Common myeloid progenitor, CD34-positive (primary cell): ENCODE data around the gene ATG5.

ENCODE experiments used
- CTCF ChIA-PET: fragments of 350-600 bp; sonication (Branson Sonifier 250); formaldehyde crosslinking; loops from one replicate; lab custom pipeline; 2021; ENCODE audit warnings: antibody characterized with exemption; lab: Charles Lee
- POLR2A ChIA-PET: fragments of 350-600 bp; sonication (Branson Sonifier 250); formaldehyde crosslinking; loops from one replicate; lab custom pipeline; 2021; ENCODE audit warnings: antibody characterized with exemption; lab: Charles Lee
- DNase-seq, 3 donors: peaks; one replicate each; pipeline versions ENCODE4 v3.0.0 to v3.0.0-alpha.2; 2013
- H3K27ac ChIP-seq, 2 experiments: 1 replicate in 1 of 2; 2 replicates in 1 of 2; pipeline ENCODE4 v1.7.0; 2013; ENCODE audit warnings: inconsistent platforms in 2 of 2, low read length in 2 of 2, mild to moderate bottlenecking in 2 of 2, low read depth in 1 of 2, moderate library complexity in 1 of 2; ENCODE audit not compliant: severe bottlenecking in 2 of 2, insufficient read depth in 1 of 2, poor library complexity in 1 of 2
- H3K27me3 ChIP-seq, 5 experiments: replicated peaks in 2 of 5; 1 replicate in 3 of 5; 2 replicates in 2 of 5; pipeline versions ENCODE4 v1.6.1 to v1.7.0; 2013; ENCODE audit warnings: low read length in 4 of 5, mild to moderate bottlenecking in 2 of 5, moderate library complexity in 2 of 5, inconsistent platforms in 1 of 5; ENCODE audit not compliant: insufficient read depth in 5 of 5, control insufficient read depth in 4 of 5
- H3K36me3 ChIP-seq, 4 experiments: 1 replicate in 2 of 4; 2 replicates in 2 of 4; pipeline versions ENCODE4 v1.6.1 to v1.7.0; 2013; ENCODE audit warnings: low read length in 3 of 4, control low read depth in 1 of 4, mild to moderate bottlenecking in 1 of 4; ENCODE audit not compliant: control insufficient read depth in 4 of 4, insufficient read depth in 4 of 4
- H3K4me1 ChIP-seq, 4 experiments: 1 replicate in 3 of 4; 2 replicates in 1 of 4; pipeline versions ENCODE4 v1.6.1 to v1.7.1; 2013; ENCODE audit warnings: low read length in 3 of 4, mild to moderate bottlenecking in 3 of 4, control low read depth in 1 of 4, inconsistent platforms in 1 of 4, moderate library complexity in 1 of 4; ENCODE audit not compliant: control insufficient read depth in 4 of 4, insufficient read depth in 4 of 4; ENCODE audit errors: control extremely low read depth in 1 of 4
- H3K4me3 ChIP-seq, 7 experiments: 1 replicate in 4 of 7; 2 replicates in 3 of 7; pipeline versions ENCODE4 v1.5.1 to v1.7.0; 2013; ENCODE audit warnings: mild to moderate bottlenecking in 7 of 7, low read length in 6 of 7, moderate library complexity in 6 of 7, inconsistent platforms in 2 of 7, low read depth in 2 of 7, control low read depth in 1 of 7; ENCODE audit not compliant: insufficient read depth in 4 of 7, control insufficient read depth in 1 of 7; ENCODE audit errors: extremely low read depth in 1 of 7
- H3K9me3 ChIP-seq, 5 experiments: 1 replicate in 4 of 5; 2 replicates in 1 of 5; pipeline versions ENCODE4 v1.6.1 to v1.7.1; 2013; ENCODE audit warnings: low read length in 4 of 5, mild to moderate bottlenecking in 2 of 5, inconsistent platforms in 1 of 5, low read depth in 1 of 5, moderate library complexity in 1 of 5; ENCODE audit not compliant: control insufficient read depth in 4 of 5, insufficient read depth in 2 of 5; ENCODE audit errors: control extremely low read depth in 1 of 5
- WGBS: methylation state at CpG from one replicate; pipeline ENCODE4 v1.1.5; 2013; ENCODE audit not compliant: insufficient coverage; 5-methylcytosine and 5-hydroxymethylcytosine counted together

The ATG5 gene

DNA sequence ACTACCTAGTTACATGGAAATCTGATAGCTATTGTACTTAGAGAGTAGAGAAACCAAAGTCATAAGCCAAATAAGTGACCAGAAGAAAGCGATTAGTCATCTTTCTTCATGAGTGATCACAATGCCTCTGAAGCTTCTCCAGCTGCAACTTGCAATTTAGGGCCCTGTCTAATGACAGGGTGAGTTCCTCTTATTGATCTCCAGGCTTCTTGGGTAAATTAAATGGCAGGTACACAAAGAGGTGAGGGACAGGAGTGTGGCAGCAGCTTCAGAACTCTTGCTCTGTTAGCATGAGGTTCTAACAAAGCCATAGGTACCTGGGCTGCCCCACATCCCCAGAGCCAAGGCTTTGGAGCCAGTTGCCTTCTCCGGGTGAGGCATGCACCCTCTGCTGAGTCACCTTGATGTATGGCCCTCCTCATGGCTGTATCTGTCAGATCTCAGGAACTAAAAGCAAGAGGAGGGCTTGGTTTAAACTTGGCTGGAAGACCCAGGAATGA lies 178.7 kb downstream of the ATG5 start:
- no peak for DNase-seq
- Histone ChIP-seq H3K4me3 (no peak overlapping the region), H3K9me3 (no peaks in the 10 kb centered on the region), H3K36me3 (no peaks in the 10 kb centered on the region), H3K27me3 (no peaks in the 10 kb centered on the region), H3K4me1 (peaks cover 0 to 12% (median 3%) of the 10 kb centered on the region in 4 experiments), H3K27ac (no peak overlapping the region)
- ChIA-PET POLR2A (no interaction called here), CTCF (interaction anchor here (2.2 kb wide), 1 partner anchor 10 kb away, joined by 8 read pairs; no protein-coding TSS in a partner anchor)
- WGBS: 100% methylated on average over 1 of the region's 2 CpGs

DNA sequence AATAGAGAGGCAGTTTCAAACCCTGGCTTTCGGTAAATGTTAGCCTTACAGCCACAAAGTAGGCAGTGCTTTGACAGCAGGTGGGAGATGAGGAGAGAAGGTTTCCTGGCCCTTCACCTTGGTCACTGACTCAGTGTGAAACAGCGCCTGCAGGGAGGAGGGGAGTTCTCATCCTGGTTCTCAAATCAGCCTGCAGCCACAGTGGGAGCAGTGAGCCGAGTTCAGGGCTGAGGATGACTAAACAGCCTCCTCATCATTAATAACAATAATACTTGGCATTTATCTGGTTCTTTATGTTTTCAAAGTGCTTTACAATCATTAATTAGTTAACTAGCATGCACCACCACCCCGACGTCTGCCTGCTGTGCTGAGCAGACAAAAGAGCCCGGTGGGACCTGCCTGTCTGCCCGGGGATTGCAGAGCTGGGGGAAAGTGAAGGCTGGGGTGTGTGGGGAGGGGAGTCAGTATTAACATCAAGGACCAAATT lies 179.8 kb downstream of the ATG5 start:
- Histone ChIP-seq H3K9me3 (no peaks in the 10 kb centered on the region), H3K36me3 (no peaks in the 10 kb centered on the region), H3K27me3 (no peaks in the 10 kb centered on the region), H3K4me3 (no peak overlapping the region), H3K27ac (no peak overlapping the region), H3K4me1 (peaks cover 0 to 19% (median 3%) of the 10 kb centered on the region in 4 experiments)
- 100% methylated on average over 3 of the region's 7 CpGs for WGBS
- ChIA-PET POLR2A (no interaction called here), CTCF (interaction anchor here (0.7 to 2.2 kb wide), 2 partner anchors 11 to 16 kb away, joined by 3 to 8 read pairs; no protein-coding TSS in a partner anchor)
- no peak for DNase-seq

DNA sequence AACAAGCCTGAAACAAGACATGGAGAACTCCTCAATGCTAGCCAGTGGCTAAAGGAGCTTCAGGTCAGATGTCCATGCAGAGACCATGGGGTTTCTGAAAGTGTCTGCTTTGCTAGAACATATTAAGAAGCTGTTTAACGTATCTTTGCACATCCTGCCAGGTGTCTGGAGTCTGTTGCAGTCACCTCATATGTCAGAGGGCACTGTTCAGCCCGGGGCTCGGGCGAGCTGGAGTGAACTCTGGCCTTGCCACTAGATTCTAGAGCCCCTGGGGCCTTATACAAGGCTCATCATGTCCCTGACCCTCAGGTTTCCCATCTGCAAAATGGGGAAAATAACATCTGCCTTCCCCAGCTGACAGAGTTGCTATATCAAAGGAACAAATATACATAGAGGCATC lies 180.4 kb downstream of the ATG5 start:
- no peak overlapping the region for H3K27ac ChIP-seq
- 100% methylated on average over 4 of the region's 4 CpGs for WGBS
- peaks cover 0 to 19% (median 3%) of the 10 kb centered on the region in 4 experiments for H3K4me1 ChIP-seq
- no peak for DNase-seq
- no peaks in the 10 kb centered on the region for H3K9me3 ChIP-seq
- POLR2A ChIA-PET: no interaction called here
- CTCF ChIA-PET: no interaction called here
- no peaks in the 10 kb centered on the region for H3K36me3 ChIP-seq
- no peak overlapping the region for H3K4me3 ChIP-seq
- H3K27me3 ChIP-seq: no peaks in the 10 kb centered on the region

DNA sequence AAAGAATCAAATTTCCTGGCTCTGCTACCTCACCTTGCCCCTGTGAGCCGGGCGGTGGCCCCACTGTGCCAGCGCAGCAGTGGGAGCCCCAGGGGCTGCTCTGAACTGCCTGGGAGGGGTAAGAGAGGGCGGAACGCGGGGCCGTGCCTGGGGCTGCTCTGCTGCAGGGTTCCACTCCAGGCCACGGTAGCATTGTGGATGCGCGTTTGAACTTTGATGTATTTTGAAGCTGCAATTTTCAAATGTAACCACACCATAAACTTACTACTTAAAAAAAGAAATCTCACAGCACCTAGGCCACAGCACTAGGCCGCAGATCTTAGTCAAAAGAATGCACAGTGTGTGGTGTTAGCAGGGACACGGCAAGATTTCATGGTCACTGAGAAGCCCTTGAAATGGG lies 181.9 kb downstream of the ATG5 start:
- Histone ChIP-seq H3K4me1 (peaks cover 0 to 19% (median 3%) of the 10 kb centered on the region in 4 experiments), H3K4me3 (no peak overlapping the region), H3K27ac (no peak overlapping the region), H3K9me3 (no peaks in the 10 kb centered on the region), H3K36me3 (no peaks in the 10 kb centered on the region), H3K27me3 (no peaks in the 10 kb centered on the region)
- 97% methylated on average over 9 of the region's 12 CpGs for WGBS
- POLR2A ChIA-PET: no interaction called here
- CTCF ChIA-PET: no interaction called here
- DNase-seq: no peak

DNA sequence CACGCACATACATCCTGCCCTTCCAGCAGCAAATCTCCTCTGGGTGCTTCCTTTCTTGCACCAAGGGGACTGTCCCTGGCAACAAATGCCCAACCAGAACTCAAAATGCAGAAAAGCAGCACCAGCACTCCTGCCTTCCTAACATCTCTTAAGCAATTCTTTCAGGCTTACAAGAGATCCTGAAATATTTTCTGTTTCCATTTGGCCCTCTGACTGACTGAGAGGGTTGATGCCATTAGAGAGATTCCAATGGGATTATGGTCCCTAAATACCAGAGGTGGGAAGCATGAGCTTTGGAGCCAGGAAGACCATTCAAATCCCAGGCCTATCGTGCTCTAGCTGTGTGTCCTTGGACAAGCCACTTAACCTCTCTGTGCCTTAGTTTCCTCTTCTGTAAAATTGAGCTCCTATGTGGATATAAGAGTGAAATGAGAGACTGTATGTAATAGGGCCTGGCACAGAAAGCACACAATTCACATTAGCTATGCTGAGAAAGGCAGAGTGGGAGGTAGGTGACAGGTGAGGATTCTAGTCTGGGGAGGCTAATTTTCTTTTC lies 182.6 kb downstream of the ATG5 start:
- Histone ChIP-seq H3K27me3 (no peaks in the 10 kb centered on the region), H3K4me1 (peaks cover 0 to 19% (median 3%) of the 10 kb centered on the region in 4 experiments), H3K36me3 (no peaks in the 10 kb centered on the region), H3K9me3 (no peaks in the 10 kb centered on the region), H3K4me3 (no peak overlapping the region), H3K27ac (no peak overlapping the region)
- no peak for DNase-seq
- ChIA-PET CTCF (interaction anchor here (0.8 to 1.4 kb wide), 2 partner anchors 12 to 17 kb away, joined by 3 to 4 read pairs; no protein-coding TSS in a partner anchor), POLR2A (no interaction called here)
- WGBS: 95% methylated on average over 2 of the region's 2 CpGs

DNA sequence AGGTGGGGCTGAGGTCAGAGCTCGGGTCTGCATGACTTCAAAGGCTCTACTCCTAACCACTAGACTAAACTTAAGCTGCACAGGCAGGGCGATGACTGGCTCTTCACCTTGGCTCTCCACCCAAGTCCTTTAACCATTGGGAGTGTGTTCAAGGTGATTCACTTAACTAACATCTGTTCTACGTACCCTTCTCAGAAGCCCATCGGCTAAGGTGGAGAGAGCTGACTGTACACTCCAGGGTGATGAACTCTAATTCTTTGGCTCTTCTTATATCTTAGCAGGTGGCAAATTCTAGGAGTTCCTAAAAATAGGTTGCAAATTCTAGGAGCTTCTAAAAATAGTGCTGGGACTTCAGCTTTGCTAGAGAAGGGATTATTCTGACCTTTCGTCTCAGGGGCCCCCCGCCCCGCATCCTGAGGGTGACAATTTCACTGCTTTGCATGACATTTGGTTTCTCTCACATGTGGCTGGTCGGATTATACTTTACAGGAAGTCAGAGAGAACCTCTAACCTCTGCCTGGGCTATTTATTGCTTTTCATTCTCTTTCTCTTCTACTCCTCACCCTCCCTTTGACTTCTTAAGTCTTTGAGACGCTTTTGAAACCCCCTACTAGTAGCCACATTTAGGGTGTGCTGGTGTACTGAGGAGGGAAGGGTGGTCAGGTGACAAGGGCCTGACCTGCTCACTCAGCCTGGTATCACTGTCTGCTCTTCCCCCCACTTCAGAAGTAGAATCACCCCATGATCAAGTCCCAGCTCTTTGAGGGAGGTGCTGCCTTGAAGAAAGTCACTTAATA lies 183.9 kb downstream of the ATG5 start:
- DNase-seq: peak in 2 of 3 donors; percentile 23 to 24
- no peaks in the 10 kb centered on the region for H3K9me3 ChIP-seq
- ChIA-PET POLR2A (interaction anchor here (1.0 kb wide), 1 partner anchor 25 kb away, joined by 3 read pairs; no protein-coding TSS in a partner anchor), CTCF (interaction anchor here (0.8 to 1.4 kb wide), 2 partner anchors 14 to 16 kb away, joined by 3 to 4 read pairs; no protein-coding TSS in a partner anchor)
- no peaks in the 10 kb centered on the region for H3K36me3 ChIP-seq
- H3K27me3 ChIP-seq: no peaks in the 10 kb centered on the region
- H3K4me3 ChIP-seq: no peak overlapping the region
- no peak overlapping the region for H3K27ac ChIP-seq
- WGBS: 79% methylated on average over 8 of the region's 9 CpGs
- H3K4me1 ChIP-seq: peaks cover 0 to 16% (median 3%) of the 10 kb centered on the region in 4 experiments

DNA sequence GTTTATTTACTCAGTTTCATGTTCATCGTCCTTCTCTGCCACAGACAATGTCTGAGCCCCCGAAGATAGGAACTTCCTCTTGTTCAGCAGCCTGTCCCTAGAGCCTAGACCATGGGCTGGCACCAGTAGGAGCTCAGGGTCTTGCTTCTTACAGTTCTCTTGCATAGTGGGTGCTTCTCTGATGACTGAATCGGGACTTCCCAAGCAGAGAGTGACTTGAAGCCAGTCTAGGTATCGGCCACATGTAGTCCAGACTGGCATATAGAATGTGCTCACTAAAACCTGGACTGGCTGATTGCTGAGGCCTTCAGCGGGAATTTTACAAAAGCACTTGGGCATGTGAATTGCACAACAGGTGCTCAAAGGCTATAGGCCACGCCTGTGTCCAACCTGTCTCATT lies 187.4 kb downstream of the ATG5 start:
- CTCF ChIA-PET: no interaction called here
- DNase-seq: no peak
- POLR2A ChIA-PET: no interaction called here
- H3K27ac ChIP-seq: no peak overlapping the region
- H3K27me3 ChIP-seq: no peaks in the 10 kb centered on the region
- H3K4me1 ChIP-seq: peaks cover 0 to 16% (median 3%) of the 10 kb centered on the region in 4 experiments
- H3K36me3 ChIP-seq: no peaks in the 10 kb centered on the region
- H3K9me3 ChIP-seq: no peaks in the 10 kb centered on the region
- 81% methylated on average over 6 of the region's 6 CpGs for WGBS
- H3K4me3 ChIP-seq: no peak overlapping the region
